ENCODE data around the gene KRTAP4-3.

Gene KRTAP4-3

DNA sequence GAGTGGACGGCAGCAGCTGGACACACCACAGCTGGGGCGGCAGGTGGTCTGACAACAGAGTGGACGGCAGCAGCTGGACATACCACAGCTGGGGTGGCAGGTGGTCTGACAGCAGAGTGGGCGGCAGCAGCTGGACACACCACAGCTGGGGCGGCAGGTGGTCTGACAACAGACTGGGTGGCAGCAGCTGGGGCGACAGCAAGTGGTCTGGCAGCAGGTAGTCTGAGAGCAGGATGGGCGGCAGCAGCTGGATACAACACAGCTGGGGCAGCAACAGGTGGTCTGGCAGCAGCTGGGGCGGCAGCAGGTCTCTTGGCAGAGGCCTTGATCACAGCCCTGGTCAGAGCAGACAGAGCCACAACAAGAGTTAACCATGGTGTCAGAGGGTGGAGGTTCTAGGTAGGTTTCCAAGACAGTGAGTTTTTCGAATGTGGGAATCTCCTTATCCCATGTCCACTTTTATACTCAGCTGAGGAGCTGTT, 16.5 kb upstream of the KRTAP4-3 start, which contains the start of gene KRTAP4-1:
TSS of gene KRTAP4-1 (minus strand) at position 432 of the 482 bp plus-strand sequence. CDS start at position 375, 57 bp downstream.
- ATAC-seq (ENCODE audit: insufficient read depth, low read depth) (no peak), DNase-seq (no peak)
- H3K27me3 ChIP-seq (ENCODE audit: insufficient read depth, low read length, poor library complexity) = peaks cover 5% of the 10 kb centered on the region
- H3K4me1 ChIP-seq (ENCODE audit: insufficient read depth, low read length) = no peaks in the 10 kb centered on the region
- TF ChIP-seq EZH2 (IDR thresholded peaks at IDR 0.05; ENCODE audit: borderline replicate concordance, low read depth, low read length, severe bottlenecking) = no peak
- TF ChIP-seq, protein P1, sequence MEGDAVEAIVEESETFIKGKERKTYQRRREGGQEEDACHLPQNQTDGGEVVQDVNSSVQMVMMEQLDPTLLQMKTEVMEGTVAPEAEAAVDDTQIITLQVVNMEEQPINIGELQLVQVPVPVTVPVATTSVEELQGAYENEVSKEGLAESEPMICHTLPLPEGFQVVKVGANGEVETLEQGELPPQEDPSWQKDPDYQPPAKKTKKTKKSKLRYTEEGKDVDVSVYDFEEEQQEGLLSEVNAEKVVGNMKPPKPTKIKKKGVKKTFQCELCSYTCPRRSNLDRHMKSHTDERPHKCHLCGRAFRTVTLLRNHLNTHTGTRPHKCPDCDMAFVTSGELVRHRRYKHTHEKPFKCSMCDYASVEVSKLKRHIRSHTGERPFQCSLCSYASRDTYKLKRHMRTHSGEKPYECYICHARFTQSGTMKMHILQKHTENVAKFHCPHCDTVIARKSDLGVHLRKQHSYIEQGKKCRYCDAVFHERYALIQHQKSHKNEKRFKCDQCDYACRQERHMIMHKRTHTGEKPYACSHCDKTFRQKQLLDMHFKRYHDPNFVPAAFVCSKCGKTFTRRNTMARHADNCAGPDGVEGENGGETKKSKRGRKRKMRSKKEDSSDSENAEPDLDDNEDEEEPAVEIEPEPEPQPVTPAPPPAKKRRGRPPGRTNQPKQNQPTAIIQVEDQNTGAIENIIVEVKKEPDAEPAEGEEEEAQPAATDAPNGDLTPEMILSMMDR (IDR thresholded peaks at IDR 0.05; ENCODE audit: borderline replicate concordance, extremely low read depth, low read length, poor library complexity, severe bottlenecking) = no peak
- no peaks in the 10 kb centered on the region for H3K9me3 ChIP-seq (ENCODE audit: insufficient read depth, low read length, severe bottlenecking)
- H3K4me2 ChIP-seq (ENCODE audit: insufficient read depth, low read length) = no peak within 1 kb of the TSS
- no peaks in the 10 kb centered on the region for H4K20me1 ChIP-seq (ENCODE audit: insufficient read depth, low read length)
- H3K9ac ChIP-seq (ENCODE audit: low read depth, low read length) = no peak within 1 kb of the TSS
- no peak within 1 kb of the TSS for H3K27ac ChIP-seq (ENCODE audit: low read length)
- H2AFZ ChIP-seq (ENCODE audit: low read depth, low read length) = no peak within 1 kb of the TSS
- no peaks in the 10 kb centered on the region for H3K36me3 ChIP-seq (ENCODE audit: insufficient read depth, low read length)
- H3K4me3 ChIP-seq (ENCODE audit: low read depth in 1 of 2, low read length in 2 of 2) = no peak within 1 kb of the TSS
- H3K79me2 ChIP-seq (ENCODE audit: insufficient read depth, low read length) = no peaks in the 10 kb centered on the region

DNA sequence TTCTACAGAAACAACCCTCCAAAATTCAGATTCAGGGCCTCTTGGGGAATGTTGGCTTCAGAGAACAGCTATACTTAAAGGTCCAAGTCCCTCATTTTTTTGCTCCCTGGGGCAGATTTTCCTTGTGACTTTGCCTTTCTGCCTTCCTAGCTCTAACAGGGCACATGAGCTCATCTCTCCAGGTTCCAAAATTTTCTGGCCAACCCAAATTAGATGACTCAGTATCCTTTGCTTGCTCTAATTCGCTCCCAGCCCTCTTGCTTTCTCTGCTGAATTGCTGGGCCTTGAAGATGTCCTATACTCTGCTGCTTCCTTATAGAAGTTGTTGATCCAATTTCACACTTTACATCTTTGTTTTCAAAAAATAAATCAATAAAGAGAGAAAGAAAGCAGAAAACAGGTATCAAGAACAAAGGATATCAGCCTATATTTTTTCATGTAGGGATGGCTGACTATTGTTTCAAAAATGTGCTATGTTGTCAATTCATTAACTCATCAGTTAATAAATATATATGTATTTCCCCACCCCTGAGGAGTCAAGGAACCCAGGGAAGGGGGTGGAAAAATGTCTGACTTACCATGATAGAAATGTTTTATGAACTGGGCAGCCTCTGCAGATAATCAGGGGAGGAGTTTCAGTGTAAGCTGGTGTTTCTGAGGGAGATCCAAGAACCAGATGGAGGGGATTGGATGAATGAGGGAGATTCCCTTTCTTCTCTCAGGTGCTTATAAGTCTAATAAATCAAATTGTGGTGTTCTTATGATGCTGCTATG, 11.0 kb upstream of the KRTAP4-3 start:
- no peak overlapping the region for H2AFZ ChIP-seq (ENCODE audit: low read depth, low read length)
- H3K9ac ChIP-seq (ENCODE audit: low read depth, low read length) = no peak overlapping the region
- H3K9me3 ChIP-seq (ENCODE audit: insufficient read depth, low read length, severe bottlenecking) = no peaks in the 10 kb centered on the region
- no peak overlapping the region for H3K4me3 ChIP-seq (ENCODE audit: low read depth in 1 of 2, low read length in 2 of 2)
- no peak overlapping the region for H3K27ac ChIP-seq (ENCODE audit: low read length)
- H3K36me3 ChIP-seq (ENCODE audit: insufficient read depth, low read length) = no peaks in the 10 kb centered on the region
- no peak overlapping the region for H3K4me2 ChIP-seq (ENCODE audit: insufficient read depth, low read length)
- no peaks in the 10 kb centered on the region for H3K79me2 ChIP-seq (ENCODE audit: insufficient read depth, low read length)
- no peaks in the 10 kb centered on the region for H4K20me1 ChIP-seq (ENCODE audit: insufficient read depth, low read length)
- H3K27me3 ChIP-seq (ENCODE audit: insufficient read depth, low read length, poor library complexity) = peaks cover 15% of the 10 kb centered on the region
- TF ChIP-seq, protein P1 (IDR thresholded peaks at IDR 0.05; ENCODE audit: borderline replicate concordance, extremely low read depth, low read length, poor library complexity, severe bottlenecking) = no peak
- no peak for TF ChIP-seq EZH2 (IDR thresholded peaks at IDR 0.05; ENCODE audit: borderline replicate concordance, low read depth, low read length, severe bottlenecking)
- no peak for ATAC-seq (ENCODE audit: insufficient read depth, low read depth)
- no peaks in the 10 kb centered on the region for H3K4me1 ChIP-seq (ENCODE audit: insufficient read depth, low read length)
- DNase-seq = no peak

DNA sequence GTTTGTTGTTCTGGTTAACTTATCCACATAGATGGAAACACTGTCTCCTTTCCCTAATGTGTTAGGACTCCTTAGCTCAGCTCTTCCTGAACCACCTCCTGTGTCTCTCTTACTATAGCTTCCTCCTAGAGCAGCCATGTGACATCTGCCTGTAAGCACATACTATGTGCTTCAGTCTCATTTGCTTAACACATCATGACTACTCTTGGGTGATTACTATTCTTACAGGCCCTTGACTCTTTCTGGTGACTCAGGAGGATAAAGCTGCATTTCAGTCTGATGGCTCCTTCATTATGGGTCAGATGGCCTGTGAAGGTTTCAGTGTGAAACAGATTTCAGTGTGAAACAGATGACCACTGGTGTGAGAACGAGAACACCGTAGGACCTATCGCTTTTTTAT, 10.3 kb upstream of the KRTAP4-3 start:
- H3K27me3 ChIP-seq (ENCODE audit: insufficient read depth, low read length, poor library complexity) = peaks cover 15% of the 10 kb centered on the region
- DNase-seq = no peak

More for the DNA sequence above, 10.3 kb upstream of the KRTAP4-3 start:
- Histone ChIP-seq H3K36me3 (ENCODE audit: insufficient read depth, low read length) (no peaks in the 10 kb centered on the region), H3K9me3 (ENCODE audit: insufficient read depth, low read length, severe bottlenecking) (no peaks in the 10 kb centered on the region), H3K9ac (ENCODE audit: low read depth, low read length) (no peak overlapping the region), H3K4me1 (ENCODE audit: insufficient read depth, low read length) (no peaks in the 10 kb centered on the region), H3K4me2 (ENCODE audit: insufficient read depth, low read length) (no peak overlapping the region), H3K27ac (ENCODE audit: low read length) (no peak overlapping the region), H3K4me3 (ENCODE audit: low read depth in 1 of 2, low read length in 2 of 2) (no peak overlapping the region), H2AFZ (ENCODE audit: low read depth, low read length) (no peak overlapping the region), H4K20me1 (ENCODE audit: insufficient read depth, low read length) (no peaks in the 10 kb centered on the region), H3K79me2 (ENCODE audit: insufficient read depth, low read length) (no peaks in the 10 kb centered on the region)
- TF ChIP-seq EZH2 (IDR thresholded peaks at IDR 0.05; ENCODE audit: borderline replicate concordance, low read depth, low read length, severe bottlenecking) = no peak
- TF ChIP-seq, protein P1 (IDR thresholded peaks at IDR 0.05; ENCODE audit: borderline replicate concordance, extremely low read depth, low read length, poor library complexity, severe bottlenecking) = no peak
- ATAC-seq (ENCODE audit: insufficient read depth, low read depth) = no peak
